CD4-positive, alpha-beta T cell treated with Interleukin-12 subunit alpha and Interleukin-12 subunit beta, for 1 hour (primary cell): Measurements from ENCODE around the gene TBC1D22A.

Experiments used
- DNase-seq: peaks from one replicate; pipeline ENCODE4 v3.0.0-alpha.2; 2020

TBC1D22A gene

DNA sequence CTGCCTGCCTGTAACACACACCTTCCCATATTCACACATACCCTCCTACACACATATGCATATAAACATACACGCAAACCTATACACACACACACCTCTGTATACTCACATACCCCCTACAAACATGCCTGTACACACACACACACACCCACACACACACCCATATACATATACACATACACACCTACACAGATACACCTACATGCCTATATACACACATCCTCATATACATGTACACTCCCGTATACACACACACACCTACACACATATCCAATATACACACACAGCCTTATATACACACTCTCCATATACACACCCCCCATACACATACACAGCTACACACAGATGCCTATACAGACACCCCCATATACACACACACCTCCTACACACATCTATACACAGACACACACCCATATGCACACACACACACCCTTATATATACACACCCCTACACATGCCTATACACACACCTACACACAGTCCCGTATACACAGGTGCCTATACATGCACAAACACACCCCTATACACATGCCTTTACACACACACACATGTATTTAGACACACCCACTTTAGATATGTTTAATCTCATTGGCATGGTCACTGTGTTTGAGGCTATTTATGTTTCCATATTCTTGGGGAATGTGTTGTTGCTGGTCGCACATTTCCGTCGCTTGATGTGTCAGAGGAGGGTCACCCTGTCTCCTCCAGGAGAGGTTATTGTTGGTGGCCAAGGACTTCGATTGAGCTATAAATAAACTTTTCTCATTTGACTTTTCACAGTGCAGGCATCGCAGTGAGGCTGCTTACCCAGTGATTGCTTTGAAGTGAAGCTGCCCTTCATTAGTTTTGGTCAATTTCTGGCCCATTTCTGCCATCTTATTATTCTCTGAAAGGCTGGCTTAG is 243.3 kb downstream of the TBC1D22A start:
- no peak for DNase-seq

DNA sequence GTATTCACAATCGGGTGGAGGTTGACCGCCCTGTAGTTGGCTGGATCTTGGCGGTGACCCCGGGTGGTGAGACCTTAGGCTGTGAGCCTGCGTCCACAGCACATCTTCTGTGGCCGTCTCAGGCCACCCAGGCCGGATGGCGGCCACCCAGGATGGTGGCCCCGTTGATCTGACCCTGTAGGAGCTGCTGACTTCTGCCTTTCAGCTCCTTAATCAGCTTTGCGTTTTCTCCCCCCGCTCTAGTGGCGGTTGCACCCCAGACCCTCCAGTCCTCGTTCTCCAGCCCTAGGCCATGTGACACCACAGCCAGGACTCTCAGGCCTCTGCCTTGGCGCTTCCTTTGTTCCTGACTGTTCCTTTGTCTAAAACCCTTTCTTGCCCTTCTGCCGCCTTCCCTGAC is 244.0 kb downstream of the TBC1D22A start:
- DNase-seq, result no peak

DNA sequence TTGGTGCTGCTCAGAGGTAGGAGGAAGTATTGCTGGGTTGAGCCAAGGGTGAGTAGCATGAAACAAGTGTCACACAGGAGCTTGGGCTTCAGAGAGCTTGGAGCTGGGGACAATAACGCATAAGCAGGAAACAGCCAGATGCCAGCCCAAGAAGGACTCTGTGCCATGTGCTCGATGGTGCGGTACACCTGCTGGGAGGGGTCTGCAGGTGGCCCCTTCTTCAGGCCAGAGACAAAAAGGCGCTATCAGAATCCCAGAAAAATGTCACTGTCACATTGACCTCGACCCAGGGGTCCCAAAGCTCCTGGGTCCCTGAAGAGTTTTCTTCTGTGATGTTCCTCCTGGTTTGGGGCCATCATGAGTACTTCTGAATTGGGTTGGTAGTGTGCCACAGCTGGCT is 244.4 kb downstream of the TBC1D22A start:
- no peak for DNase-seq

DNA sequence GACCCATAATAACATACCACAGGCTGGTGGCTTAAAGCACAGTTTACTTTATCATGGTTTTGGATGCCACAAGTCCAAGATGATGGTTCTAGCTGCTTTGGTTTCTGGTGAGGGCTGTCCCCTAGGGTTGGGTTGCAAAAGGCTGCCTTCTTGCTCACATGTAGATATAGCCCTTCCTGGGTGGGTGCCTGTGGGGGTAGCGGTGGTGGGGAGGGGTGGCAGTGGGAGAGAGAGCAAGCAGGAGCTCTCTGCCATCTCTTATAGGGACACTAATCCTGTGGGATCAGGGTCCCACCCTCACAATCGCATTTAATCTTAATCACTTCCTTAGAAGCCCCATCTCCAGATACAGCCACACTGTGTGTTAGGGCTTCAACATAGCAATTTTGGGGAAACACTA is 245.0 kb downstream of the TBC1D22A start:
- no peak for DNase-seq

DNA sequence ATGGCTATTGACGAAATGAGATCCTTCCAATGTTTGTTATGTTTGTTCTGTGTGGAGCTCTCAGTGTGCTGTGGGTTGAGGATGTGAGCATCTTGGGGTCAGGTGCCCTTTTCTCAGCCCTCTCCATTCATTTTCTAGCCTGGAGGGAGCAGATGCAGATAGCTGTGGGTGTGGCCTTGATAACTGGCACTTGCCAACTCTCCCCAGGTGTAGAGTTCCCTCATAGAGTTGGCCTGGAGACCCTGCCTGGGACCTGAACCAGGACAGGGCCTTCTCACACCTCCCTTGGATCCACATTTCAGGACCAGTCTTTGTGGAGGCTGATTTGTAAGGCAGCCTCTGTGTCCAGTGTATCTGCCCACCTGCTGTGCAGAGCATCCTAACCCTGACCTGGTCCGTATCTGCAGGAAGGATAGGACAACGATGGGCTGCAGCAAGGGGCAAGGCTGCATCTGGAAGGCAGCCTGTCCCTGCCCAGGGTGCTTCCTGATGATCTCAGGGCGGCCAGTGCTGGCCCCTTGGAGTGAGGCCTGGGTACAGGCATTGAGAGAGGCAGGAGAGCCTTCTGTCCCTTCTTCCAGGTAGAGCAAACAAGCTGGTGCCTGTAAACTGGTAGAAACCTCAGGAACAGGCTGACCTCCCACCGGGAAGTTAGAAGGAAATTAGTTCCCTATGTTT is 245.9 kb downstream of the TBC1D22A start:
- no peak for DNase-seq

DNA sequence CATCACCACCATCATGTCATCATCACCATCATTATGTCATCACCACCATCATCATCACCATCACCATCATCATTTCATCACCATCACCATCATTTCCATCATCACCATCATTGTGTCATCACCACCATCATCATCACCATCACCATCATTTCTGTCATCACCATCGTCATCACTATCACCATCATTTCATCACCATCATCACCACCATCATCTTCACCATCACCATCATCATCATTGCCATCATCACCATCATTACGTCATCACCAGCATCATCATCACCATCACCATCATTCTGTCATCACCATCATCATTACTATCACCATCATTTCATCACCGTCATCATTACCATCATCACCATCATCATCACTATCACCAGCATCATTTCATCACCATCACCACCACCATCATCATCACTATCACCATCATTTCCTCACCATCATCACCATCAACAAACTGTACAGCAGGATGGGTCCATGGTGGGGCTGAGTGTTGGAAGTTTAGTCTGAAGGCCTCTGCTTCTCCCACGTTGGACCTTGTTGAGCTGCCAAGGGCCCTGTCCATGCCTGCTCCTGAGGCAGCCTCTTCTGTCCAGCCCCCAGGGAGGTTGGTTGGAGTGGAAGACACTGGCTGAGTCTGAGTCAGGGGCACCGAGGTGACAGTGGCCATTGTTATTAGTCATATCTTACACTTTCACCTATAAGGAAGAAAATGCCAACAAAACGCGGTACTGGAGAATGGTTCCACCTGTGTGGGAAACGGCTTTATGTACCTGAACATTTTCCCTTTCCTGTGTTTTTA is 247.1 kb downstream of the TBC1D22A start:
- no peak for DNase-seq

DNA sequence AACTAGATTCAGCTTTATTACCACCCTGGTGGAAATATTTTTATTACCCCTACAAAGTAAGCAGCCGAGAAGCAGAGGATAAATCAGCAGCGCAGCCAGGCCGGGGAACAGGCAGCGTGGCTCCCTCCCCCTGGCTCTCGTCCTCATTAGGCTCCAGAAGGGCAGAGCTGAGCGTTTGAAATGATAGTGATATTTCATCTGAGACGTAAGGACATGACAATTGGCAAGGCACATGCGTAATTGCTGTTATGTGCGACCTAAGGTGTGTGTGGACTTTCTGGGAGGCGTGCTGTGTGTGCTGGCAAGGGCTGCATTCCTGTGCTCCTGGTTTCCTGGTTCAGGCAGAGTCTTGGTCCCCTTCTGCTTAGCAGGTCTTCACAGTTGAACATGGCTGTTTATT is 247.8 kb downstream of the TBC1D22A start:
- DNase-seq, result no peak

DNA sequence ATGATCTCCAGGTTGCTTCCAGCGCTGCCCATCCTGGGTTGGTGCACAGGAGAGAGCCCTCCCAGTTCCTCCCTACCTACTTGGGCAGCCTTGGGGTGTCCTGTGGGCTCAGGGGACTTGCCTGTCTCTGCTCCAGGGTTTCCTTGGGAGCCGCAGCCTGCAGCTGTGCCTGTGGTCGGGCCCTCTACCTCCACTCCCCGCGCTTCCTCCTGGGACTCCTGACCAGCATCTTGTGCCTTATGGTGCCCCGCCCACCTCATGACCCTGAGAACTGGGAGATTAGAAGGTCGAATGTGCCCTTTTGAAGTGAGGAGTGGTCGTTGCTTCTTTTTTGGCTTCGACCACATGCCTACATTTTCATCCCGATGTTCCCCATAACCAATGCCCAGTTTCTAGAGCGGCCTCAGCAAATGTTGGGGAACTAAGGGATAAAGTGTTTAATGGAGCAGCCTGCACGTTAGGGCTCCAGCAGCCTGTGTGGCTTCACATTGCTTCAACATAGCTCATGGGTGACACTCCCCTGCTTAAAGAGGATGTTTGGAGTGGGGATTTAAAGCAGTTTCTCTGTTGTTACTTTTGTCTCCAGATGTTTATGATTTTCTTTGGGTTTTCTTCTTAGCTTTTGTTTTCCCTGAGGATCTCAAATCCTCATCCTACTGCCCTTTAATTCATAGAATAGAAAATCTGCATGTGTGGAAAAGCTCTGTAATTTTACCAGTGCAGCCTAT is 248.8 kb downstream of the TBC1D22A start:
- no peak for DNase-seq

DNA sequence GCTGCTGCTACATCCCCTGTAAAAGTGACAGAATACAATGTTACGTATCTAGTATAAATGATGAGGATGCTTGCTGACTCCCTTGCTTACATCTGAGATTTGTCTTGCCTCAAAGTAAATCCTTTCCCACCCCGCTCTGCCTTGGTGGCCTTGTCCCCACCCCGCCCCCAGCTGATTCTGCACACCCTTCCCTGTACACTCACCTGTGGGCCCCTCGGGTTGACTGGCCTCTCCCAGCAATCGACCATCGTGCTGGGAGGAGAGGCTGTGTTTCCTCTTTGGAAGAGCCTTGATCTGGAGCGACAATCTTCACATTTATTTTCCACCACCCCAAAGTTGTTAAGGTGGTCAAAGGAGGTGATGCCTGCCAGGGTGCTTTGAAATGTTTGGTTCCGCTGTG is 249.4 kb downstream of the TBC1D22A start:
- no peak for DNase-seq

DNA sequence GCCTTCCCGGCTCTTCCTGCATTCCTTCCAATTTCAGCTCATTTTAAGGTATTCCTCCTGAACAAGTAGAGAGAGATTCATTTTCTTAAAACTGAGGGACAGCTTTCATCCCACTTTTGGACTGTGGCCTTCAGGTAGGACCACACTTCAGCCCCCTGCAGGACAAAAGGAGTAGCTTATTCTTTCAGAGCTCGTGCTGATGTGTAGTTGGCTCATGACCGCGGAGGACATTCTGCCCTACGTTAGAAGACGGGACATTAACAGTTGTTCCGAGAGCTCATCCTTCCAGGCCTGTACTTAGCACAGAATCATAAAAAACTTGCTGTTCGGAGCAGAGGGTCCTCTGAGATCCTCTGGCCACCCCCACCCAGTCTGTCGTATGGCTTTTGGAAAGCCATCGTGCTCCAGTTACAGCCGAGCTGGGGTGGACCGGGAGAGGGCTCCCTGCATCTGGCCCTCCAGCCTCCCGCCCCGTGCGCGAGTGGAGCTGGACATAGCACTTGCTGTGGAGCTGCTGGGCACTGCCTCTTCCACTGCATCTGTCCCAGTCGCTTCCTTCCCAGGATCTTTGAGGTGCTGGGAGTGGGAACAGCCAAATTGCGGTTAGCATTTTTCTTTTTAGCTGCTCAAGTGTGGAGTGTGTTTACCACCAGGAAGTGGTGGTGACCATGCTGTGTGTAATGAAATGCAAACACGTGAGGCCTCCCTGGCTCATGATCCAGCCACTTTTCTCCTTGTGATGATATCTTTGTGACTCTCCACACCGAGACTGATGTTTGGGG is 250.3 kb downstream of the TBC1D22A start:
- DNase-seq, result no peak

DNA sequence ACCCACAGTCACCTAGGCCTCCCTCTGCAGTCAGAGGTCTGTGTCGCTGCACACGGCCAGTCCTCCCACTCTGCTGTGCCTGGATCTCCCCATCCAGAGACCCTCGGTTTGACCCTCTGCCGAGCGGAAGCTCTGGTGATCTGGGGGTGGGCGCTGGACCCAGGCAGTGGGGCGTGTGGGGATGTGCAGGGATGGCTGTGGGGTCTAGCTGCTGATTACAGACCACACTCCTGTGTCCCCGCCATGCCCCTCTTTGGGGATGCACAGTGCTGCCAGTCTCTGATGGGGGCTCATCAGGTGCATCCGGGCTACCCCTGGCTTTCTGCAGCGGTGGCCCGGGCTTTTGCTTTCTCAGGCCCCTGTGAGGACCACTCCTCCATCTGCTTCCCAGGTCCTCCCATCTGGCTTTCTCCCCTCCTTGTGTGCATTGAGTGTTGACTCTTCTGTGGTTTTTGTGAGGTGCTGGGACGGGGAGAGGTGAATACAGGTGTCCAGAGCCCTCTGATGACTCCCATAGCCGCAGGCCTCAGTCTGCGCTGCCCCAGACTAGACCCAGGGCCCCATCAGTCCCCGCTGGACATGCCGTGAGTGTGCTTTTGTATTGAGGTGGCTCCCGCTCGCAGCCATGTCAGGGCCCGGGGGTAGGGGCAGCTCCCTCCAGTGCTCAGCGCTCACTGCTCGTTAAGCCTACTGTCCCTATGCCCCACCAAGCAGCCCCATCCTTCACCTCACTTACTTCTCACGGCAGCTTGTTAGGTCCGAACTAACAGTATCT is 251.6 kb downstream of the TBC1D22A start:
- no peak for DNase-seq

DNA sequence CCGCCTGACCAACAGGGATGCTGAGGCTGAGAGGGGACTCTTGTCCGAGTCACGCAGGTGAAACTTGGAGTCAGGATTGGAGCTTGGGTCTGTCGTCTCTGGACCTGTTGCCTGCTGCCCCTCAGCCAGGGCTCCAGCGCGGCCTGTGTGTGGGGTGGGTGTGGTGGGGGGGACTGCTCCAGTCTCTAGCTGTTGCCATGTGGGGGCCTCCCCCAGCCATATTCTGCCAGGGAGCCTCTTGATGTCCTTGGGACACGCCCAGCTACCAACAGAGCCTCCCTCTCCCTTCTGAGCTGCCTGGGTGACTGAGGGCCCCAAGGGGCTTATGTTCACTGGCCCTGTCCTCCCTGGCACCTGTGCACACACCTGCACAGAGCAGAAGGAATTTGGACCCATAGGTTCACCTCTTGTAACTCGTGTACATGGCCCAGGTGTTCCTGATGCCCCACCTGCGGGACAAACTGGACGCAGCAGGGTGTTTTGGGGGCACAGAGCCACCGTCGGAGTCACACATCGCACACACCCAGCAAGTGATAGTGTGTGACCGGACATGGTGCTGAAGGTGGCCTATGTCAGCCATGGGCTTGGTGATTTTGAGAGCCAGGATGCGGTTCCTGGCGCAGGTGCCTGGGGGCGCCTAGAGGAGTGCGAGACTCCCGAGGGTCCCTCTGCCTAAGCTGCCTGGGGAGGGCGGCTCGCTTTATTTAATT is 252.3 kb downstream of the TBC1D22A start:
- no peak for DNase-seq

DNA sequence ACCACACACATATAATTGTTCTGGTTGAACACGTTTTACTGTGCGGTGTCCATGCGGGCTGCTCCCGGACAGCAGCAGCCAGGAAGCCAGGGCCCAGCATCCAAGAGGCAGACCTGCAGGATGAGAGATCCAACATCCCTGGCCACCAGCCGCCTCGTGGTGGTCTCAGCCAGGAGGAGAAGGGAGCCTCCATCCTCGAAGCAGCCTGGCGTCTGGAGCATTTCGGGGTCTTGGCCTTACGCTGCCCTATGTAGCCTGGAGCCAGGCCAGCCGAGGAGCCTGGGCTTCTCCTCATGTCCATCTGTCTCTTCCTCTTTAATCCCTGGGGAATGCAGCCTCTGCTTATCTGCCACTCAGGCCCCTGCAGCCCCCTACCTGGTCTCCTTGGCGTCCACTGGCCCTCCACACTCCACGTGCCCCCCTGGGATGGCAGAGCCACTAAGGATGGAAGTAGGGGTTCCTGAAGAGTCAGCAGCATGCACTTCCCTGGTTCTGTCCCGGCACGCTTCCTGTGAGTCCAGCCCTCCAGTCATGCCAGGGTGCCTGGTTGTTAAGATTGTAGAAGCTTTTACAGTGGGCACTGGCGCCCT is 253.2 kb downstream of the TBC1D22A start:
- DNase-seq, result no peak

DNA sequence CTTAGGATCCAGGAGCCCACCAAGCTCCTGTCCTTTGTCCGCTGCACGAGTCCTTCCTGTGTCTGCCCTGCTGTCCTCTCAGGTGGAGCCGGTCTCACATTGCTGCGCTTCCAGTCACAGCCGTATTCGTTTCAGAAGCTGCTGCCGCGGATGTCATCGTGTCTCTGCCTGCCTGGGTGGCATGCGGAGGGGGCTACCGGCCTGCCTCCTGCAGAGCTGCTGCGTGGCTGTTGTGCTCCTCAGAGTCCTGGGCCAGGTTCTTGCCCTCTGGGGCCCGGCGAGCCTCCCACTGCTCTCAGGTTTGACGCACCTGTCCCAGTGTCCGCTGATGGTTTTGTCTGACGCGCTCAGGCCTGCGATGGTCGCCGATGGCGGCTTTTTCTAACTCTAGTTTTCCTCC is 254.2 kb downstream of the TBC1D22A start:
- no peak for DNase-seq

DNA sequence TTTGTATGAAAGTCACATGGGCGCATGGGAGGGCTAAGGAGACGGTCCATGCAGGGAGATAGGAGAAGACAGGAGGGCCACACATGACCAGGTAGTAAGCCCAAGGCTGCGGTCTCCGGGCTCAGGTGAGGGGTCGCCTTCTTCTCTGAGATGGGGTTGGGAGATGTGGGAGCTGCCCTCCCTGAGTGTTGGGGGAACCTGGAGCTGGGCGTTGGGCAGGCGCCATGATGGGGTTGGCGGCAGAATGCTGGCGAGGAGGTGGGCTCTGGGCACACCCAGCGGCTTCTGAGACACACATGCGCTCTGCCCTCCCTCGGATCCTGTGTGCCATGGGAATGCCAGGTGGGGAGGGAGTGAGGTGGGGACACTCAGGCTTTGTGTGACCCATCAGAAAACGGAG is 254.8 kb downstream of the TBC1D22A start:
- no peak for DNase-seq

DNA sequence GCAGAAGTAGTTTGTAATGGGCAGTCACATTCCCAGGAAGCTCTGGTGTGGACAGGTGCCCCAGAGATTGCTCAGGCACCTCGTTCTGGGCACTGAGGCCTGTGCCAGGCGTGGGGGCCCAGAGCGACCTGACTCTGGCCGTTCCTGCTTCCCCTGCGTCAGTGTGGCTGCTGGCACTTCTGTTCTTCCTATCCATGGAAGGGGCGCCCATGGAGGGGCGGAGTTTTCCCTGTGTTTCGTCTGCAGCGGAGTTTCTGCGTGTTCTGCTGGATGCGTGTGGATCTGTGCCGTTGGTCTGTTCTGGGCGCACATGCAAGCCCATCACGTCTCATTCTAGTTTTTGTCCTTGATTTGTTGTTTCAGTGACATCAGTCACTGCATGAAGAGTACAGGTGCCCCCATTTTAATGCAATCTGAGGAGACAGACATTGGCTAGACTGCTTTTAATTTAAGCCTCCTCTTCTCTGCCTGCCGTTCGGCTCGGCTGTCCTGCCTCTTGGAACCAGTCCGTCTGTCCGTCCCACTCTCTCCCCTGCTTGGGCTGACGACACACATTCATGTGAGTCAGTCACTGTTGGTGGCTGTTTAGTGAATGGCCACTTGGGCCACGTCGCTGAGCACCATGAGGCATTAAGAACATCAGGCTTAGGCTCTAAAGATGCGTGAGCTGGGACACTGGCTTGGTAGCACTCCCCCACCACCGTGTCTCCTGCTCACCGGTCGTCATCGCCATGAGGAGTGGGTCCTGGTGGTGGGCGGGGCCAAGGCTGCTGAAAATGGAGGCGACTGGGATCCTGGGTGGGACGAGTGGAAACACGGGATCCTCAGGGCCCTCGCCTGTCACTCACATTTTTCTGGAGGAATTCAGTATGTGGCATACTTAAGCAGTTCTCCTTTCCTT is 255.8 kb downstream of the TBC1D22A start:
- DNase-seq, result no peak

DNA sequence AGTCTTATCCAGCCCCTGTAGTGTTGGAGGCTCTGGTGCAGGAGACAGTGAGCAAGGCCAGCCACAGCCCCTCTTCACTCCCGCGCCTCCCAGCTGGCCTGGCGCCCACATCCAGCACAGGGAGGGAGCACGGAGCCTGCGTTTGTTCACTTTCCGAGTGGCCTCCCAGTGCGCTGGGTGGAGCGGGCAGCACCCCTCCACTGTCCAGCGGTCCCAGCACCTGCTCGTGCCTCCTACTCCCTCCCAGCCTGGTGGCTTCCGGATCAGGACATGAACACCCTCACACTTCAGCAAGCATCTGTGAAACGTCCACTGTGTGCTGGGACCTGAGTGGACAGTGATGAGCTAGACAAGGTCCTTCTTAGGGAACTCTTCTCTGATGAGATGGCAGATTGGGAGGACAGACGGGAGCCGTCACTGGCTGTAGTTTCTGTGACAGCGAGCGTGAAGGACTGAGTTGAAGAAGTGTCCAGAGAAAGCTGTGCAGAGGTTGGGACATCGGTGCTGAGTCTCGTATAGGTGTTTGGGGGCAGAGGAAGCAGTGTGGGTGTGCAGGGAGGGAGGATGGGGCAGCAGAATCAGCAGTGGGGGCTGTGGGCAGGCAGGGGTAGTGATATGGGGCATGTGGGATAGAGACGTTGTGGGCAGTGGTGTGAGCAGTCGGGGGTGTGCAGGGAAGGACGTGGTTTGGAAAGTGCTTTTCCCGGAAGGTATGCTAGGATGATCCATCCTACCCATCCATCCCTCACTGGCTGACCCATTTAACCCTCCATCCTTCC is 256.8 kb downstream of the TBC1D22A start:
- no peak for DNase-seq

DNA sequence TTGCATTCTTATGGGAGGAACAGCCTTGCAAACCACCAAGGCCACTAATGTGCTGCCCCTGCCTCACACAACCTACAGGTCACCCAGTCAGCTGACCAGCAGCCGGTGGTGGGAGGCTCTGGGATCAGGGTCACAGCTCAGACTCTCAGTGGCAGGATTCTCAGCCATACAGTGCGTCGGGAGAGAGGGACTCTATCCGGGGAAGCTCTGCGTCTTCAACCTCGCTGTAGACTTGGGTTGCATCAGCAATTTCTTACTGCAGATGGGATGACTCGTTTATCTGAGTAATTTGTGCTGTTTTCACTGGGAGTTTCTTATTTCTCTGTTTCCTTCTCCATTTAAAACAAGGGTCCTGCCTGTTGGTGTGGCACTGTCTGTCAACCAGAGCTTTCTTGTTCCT is 257.7 kb downstream of the TBC1D22A start:
- no peak for DNase-seq
